ENCODE results near the gene PPM1M. TPM values are rescaled to one million over a fixed set of nuclear protein-coding genes. Genes with fewer than 3 reads are reported as not detected.

The PPM1M gene
- total RNA-seq, 4 donors from 2014 or later: 13.0 to 44.7 (median 35.3) TPM

GRCh38 chr3:52218026-52218425 lies 27.5 kb upstream of the PPM1M start:
- TF ChIP-seq CTCF (IDR thresholded peaks at IDR 0.05; ENCODE audit: low read depth): no peak

- no peak for TF ChIP-seq CTCF (IDR thresholded peaks at IDR 0.05; ENCODE audit: low read depth)
These were observed 27.1 kb upstream of the PPM1M start for GRCh38 chr3:52218454-52218853.

DNA sequence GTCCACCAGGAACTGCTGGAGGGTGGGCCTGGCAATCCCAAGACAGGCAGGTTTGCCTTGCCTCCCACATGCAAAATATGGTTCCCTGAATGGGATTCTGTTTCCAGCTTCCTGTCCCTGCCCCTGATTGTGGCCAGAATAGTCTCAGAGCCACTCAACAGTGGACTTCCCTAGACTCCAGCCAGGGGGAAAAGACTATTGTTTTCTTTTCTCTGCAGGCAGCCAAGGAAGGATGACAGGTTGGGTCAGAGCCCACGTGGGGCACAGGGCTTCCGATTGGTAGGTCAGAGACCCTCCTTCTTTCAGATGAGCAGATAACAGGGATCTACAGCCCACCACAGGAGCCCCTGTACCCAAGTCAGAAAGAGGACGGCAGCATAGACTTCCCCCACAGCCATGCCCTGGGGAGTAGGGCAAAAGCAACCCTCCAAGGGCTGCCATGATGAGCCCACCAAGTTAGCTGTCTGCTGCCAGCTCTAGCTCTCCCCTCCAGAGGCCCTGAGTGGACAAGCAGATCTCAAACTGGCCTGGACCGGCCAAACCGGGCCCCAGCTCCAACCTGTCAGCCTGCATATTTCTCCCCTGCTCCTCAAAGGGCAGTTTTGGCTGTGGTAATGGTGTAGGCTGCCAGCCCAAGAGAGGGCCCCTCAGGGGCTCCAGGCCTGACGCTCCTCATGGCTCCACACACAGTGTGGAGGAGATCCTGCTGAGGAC lies 26.5 kb upstream of the PPM1M start:
- TF ChIP-seq CTCF (IDR thresholded peaks at IDR 0.05; ENCODE audit: low read depth): no peak

DNA sequence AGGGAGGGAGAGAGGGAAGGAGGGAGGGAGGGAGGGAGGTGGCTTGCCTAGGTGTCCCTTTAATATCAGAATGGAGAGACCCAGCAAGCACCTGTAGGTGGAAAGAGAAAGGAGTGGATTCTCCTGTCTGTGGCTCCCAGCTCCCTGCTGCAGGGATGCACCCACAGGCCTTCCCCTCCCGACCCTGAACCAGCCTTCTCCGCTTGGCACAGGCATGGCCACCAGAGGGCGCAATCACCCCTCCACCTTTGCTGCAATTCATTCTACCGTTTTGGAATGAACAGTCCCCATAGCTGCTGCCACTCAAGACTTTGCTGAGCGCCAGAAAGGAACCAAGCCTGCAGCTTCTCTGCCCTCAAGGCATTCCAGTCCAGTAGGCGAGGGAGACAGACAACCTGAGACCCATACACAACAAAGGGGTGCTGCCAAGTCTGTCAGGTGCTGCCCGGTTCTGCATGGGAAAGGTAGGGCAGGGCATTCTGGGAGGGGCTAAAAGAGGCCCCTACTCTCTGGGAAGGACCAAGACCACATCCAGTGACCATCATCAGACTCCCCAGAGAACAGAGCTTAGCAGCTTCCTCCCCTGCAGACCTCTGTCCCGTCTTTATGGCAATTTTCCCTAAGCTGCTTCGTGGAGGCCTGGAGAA lies 25.1 kb upstream of the PPM1M start:
- no peak for TF ChIP-seq CTCF (IDR thresholded peaks at IDR 0.05; ENCODE audit: low read depth)

GRCh38 chr3:52221141-52221562 lies 24.4 kb upstream of the PPM1M start:
- no peak for TF ChIP-seq CTCF (IDR thresholded peaks at IDR 0.05; ENCODE audit: low read depth)

GRCh38 chr3:52221563-52222318 lies 23.8 kb upstream of the PPM1M start:
- TF ChIP-seq CTCF (IDR thresholded peaks at IDR 0.05; ENCODE audit: low read depth): no peak
